CD4-positive, alpha-beta T cell (primary cell): ENCODE measurements around the gene FAM222A. TPM values are rescaled to one million over a fixed set of nuclear protein-coding genes. Genes with fewer than 3 reads are reported as not detected.

ENCODE experiments used
- ATAC-seq: fragments of 200-7000 bp; cut with Tn5 transposase; one replicate; pipeline ENCODE4 v1.10.0; 2022; ENCODE audit warnings: mild to moderate bottlenecking; ENCODE audit not compliant: poor library complexity
- CTCF ChIA-PET: fragments of 350-600 bp; sonication (Branson Sonifier 250); formaldehyde crosslinking; loops from one replicate; lab custom pipeline; 2021; ENCODE audit warnings: antibody characterized with exemption, inconsistent platforms; lab: Charles Lee
- POLR2A ChIA-PET: fragments of 350-600 bp; sonication (Branson Sonifier 250); formaldehyde crosslinking; loops from one replicate; lab custom pipeline; 2021; ENCODE audit warnings: antibody characterized with exemption, inconsistent platforms; lab: Charles Lee
- DNase-seq, 14 experiments: peaks; one replicate each; pipeline ENCODE4 v3.0.0-alpha.2; 2013 to 2020; ENCODE audit warnings: mixed read lengths in 2 of 14
- H3K27ac ChIP-seq, 2 donors: one replicate each; pipeline versions ENCODE4 v1.5.1 to v1.7.0; 2013; ENCODE audit warnings: low read length in 2 of 2, low read depth in 1 of 2, mild to moderate bottlenecking in 1 of 2
- H3K27me3 ChIP-seq, 2 experiments: 1 replicate in 1 of 2; 2 replicates in 1 of 2; pipeline versions ENCODE4 v1.6.1 to v1.7.0; 2013; ENCODE audit warnings: low read length in 2 of 2, control low read depth in 1 of 2, mild to moderate bottlenecking in 1 of 2, moderate library complexity in 1 of 2; ENCODE audit not compliant: insufficient read depth in 2 of 2, control insufficient read depth in 1 of 2
- H3K36me3 ChIP-seq: one replicate; pipeline ENCODE4 v1.6.1; 2013; ENCODE audit warnings: low read length, control low read depth; ENCODE audit not compliant: insufficient read depth
- H3K4me1 ChIP-seq: one replicate; pipeline ENCODE4 v1.6.1; 2013; ENCODE audit warnings: low read length, control low read depth; ENCODE audit not compliant: insufficient read depth
- H3K4me3 ChIP-seq: one replicate; pipeline ENCODE4 v1.5.1; 2013; ENCODE audit warnings: mild to moderate bottlenecking, low read length, moderate library complexity
- H3K9me3 ChIP-seq, 2 experiments: 1 replicate in 1 of 2; 2 replicates in 1 of 2; pipeline versions ENCODE4 v1.6.1 to v1.7.0; 2013; ENCODE audit warnings: low read length in 2 of 2, mild to moderate bottlenecking in 2 of 2, control low read depth in 1 of 2, moderate library complexity in 1 of 2; ENCODE audit not compliant: control insufficient read depth in 1 of 2, insufficient read depth in 1 of 2
- H3K27ac Mint-ChIP-seq: one replicate; pipeline ENCODE4 v1.8.0; 2020; ENCODE audit warnings: mixed read lengths
- H3K27me3 Mint-ChIP-seq: one replicate; pipeline ENCODE4 v1.8.0; 2021; ENCODE audit warnings: mixed read lengths
- H3K36me3 Mint-ChIP-seq: one replicate; pipeline ENCODE4 v1.8.0; 2021; ENCODE audit warnings: low read depth, mixed read lengths
- H3K4me1 Mint-ChIP-seq: one replicate; pipeline ENCODE4 v1.8.0; 2021; ENCODE audit warnings: low read depth, mixed read lengths
- H3K4me3 Mint-ChIP-seq: one replicate; pipeline ENCODE4 v1.8.0; 2020; ENCODE audit warnings: mild to moderate bottlenecking, mixed read lengths
- H3K9me3 Mint-ChIP-seq: one replicate; pipeline ENCODE4 v1.8.0; 2020; ENCODE audit warnings: mixed read lengths
- CTCF ChIP-seq: fragments of 200-600 bp; IDR thresholded peaks from one replicate; pipeline ENCODE4 v1.8.0; 2022; ENCODE audit warnings: antibody characterized with exemption, mild to moderate bottlenecking
- intact Hi-C, 2 experiments: fragments of 100-400 bp; cut with DNase I in 1 of 2; cut with micrococcal nuclease in 1 of 2; formaldehyde crosslinking; loops; one replicate each; pipeline versions ENCODE4 v1.15.1 to v1.9.0; 2023 to 2025; cut with DNase I, micrococcal nuclease
- total RNA-seq, 174 experiments: library from RNA in 2 of 174; stranded (reverse) in 2 of 174; gene quantifications; one replicate each; pipeline ENCODE4 v1.2.3 and lab custom pipeline; 2021 to 2026

FAM222A gene
- total RNA-seq, 2 experiments from 2014 or later = 1.1 to 1.7 TPM

GRCh38 chr12:109777544-109777943 is 63.9 kb downstream of the FAM222A start:
- Histone ChIP-seq H3K27me3 (no peaks in the 10 kb centered on the region), H3K4me3 (no peak overlapping the region), H3K36me3 (no peaks in the 10 kb centered on the region), H3K4me1 (peaks cover 3% of the 10 kb centered on the region), H3K27ac (no peak overlapping the region), H3K9me3 (peaks cover 0 to 11% of the 10 kb centered on the region in 2 experiments)
- no peaks in the 10 kb centered on the region for H3K36me3 Mint-ChIP-seq
- H3K4me3 Mint-ChIP-seq = peak overlapping the region; percentile 40
- H3K4me1 Mint-ChIP-seq = peaks cover 6% of the 10 kb centered on the region
- ChIA-PET POLR2A (no interaction called here), CTCF (no interaction called here)
- ATAC-seq (peak; percentile 67), DNase-seq (peak in 10 of 14 experiments; percentile 7 to 65 (median 20))
- H3K27me3 Mint-ChIP-seq = no peaks in the 10 kb centered on the region
- H3K27ac Mint-ChIP-seq = no peak overlapping the region
- TF ChIP-seq CTCF = no peak
- H3K9me3 Mint-ChIP-seq = no peaks in the 10 kb centered on the region
- intact Hi-C loops = no loop called here

GRCh38 chr12:109778684-109779083 is 65.1 kb downstream of the FAM222A start:
- POLR2A ChIA-PET = no interaction called here
- Mint-ChIP-seq H3K27me3 (no peaks in the 10 kb centered on the region), H3K9me3 (no peaks in the 10 kb centered on the region), H3K4me1 (peaks cover 6% of the 10 kb centered on the region), H3K4me3 (no peak overlapping the region), H3K36me3 (no peaks in the 10 kb centered on the region), H3K27ac (no peak overlapping the region)
- Histone ChIP-seq H3K9me3 (peaks cover 0 to 17% of the 10 kb centered on the region in 2 experiments), H3K27ac (no peak overlapping the region), H3K36me3 (no peaks in the 10 kb centered on the region), H3K4me1 (peaks cover 1% of the 10 kb centered on the region), H3K27me3 (no peaks in the 10 kb centered on the region), H3K4me3 (no peak overlapping the region)
- DNase-seq (no peak), ATAC-seq (no peak)
- intact Hi-C loops = no loop called here
- CTCF ChIA-PET = interaction anchor here (1.3 kb wide), 1 partner anchor 350 kb away, joined by 3 read pairs; no protein-coding TSS in a partner anchor
- no peak for TF ChIP-seq CTCF

- H3K36me3 ChIP-seq = no peaks in the 10 kb centered on the region
- peaks cover 0 to 17% of the 10 kb centered on the region in 2 experiments for H3K9me3 ChIP-seq
- POLR2A ChIA-PET = no interaction called here
- peaks cover 6% of the 10 kb centered on the region for H3K4me1 Mint-ChIP-seq
- TF ChIP-seq CTCF = no peak
- H3K4me3 ChIP-seq = no peak overlapping the region
- H3K36me3 Mint-ChIP-seq = no peaks in the 10 kb centered on the region
- H3K9me3 Mint-ChIP-seq = no peaks in the 10 kb centered on the region
- CTCF ChIA-PET = interaction anchor here (1.3 kb wide), 1 partner anchor 351 kb away, joined by 3 read pairs; no protein-coding TSS in a partner anchor
- no peak overlapping the region for H3K27ac ChIP-seq
- no peaks in the 10 kb centered on the region for H3K4me1 ChIP-seq
- intact Hi-C loops = no loop called here
- no peak overlapping the region for H3K27ac Mint-ChIP-seq
- ATAC-seq = no peak
- no peaks in the 10 kb centered on the region for H3K27me3 ChIP-seq
- no peak overlapping the region for H3K4me3 Mint-ChIP-seq
- H3K27me3 Mint-ChIP-seq = no peaks in the 10 kb centered on the region
- DNase-seq = no peak
These were observed 65.8 kb downstream of the FAM222A start for GRCh38 chr12:109779382-109779781.
